ENCODE measurements around the gene EWSR1. TPM values are rescaled to one million over a fixed set of nuclear protein-coding genes. Genes with fewer than 3 reads are reported as not detected.

Gene EWSR1
- polyA plus RNA-seq, 1 donor from 2014 or later = 277 TPM

DNA sequence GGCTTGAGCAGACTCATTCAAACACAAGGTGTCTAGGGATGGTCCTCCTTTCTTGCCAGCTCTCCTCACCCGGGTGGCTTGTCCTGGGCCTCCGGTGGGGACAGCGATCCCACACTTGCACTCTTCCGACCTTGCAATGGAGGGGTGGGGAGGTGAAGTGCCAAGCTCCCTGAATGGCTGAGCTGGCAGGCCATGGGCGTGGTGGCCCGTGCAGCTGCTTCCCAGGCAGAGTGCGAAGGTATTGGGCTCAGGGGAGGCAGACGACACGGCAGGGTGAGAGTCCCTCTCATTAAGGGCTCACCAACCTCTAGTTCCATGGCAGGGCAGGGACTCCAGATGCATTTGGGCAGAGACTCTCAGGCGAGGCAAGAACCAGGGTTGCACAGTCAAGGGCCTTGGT lies 58.4 kb downstream of the EWSR1 start:
- Histone ChIP-seq H3K79me2 (replicated peaks; ENCODE audit: insufficient read depth, low read length) (no peaks in the 10 kb centered on the region), H3K36me3 (ENCODE audit: insufficient read depth, low read length) (no peaks in the 10 kb centered on the region)
- no peak for TF ChIP-seq EZH2 (IDR thresholded peaks at IDR 0.05; ENCODE audit: borderline replicate concordance, insufficient read depth, low read length, poor library complexity, severe bottlenecking)
- TF ChIP-seq TAF1 (IDR thresholded peaks at IDR 0.05; ENCODE audit: low read depth) = no peak
- TF ChIP-seq EP300 (conservative IDR thresholded peaks at IDR 0.05; ENCODE audit: poor library complexity, severe bottlenecking) = no peak
- TF ChIP-seq, protein P1, sequence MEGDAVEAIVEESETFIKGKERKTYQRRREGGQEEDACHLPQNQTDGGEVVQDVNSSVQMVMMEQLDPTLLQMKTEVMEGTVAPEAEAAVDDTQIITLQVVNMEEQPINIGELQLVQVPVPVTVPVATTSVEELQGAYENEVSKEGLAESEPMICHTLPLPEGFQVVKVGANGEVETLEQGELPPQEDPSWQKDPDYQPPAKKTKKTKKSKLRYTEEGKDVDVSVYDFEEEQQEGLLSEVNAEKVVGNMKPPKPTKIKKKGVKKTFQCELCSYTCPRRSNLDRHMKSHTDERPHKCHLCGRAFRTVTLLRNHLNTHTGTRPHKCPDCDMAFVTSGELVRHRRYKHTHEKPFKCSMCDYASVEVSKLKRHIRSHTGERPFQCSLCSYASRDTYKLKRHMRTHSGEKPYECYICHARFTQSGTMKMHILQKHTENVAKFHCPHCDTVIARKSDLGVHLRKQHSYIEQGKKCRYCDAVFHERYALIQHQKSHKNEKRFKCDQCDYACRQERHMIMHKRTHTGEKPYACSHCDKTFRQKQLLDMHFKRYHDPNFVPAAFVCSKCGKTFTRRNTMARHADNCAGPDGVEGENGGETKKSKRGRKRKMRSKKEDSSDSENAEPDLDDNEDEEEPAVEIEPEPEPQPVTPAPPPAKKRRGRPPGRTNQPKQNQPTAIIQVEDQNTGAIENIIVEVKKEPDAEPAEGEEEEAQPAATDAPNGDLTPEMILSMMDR (IDR thresholded peaks at IDR 0.05; ENCODE audit: poor library complexity, severe bottlenecking) = no peak
- no peak for TF ChIP-seq RAD21 (conservative IDR thresholded peaks at IDR 0.05)
- TF ChIP-seq POLR2AphosphoS5 (IDR thresholded peaks at IDR 0.05) = no peak
- TF ChIP-seq MXI1 (conservative IDR thresholded peaks at IDR 0.05; ENCODE audit: poor library complexity, severe bottlenecking) = no peak

DNA sequence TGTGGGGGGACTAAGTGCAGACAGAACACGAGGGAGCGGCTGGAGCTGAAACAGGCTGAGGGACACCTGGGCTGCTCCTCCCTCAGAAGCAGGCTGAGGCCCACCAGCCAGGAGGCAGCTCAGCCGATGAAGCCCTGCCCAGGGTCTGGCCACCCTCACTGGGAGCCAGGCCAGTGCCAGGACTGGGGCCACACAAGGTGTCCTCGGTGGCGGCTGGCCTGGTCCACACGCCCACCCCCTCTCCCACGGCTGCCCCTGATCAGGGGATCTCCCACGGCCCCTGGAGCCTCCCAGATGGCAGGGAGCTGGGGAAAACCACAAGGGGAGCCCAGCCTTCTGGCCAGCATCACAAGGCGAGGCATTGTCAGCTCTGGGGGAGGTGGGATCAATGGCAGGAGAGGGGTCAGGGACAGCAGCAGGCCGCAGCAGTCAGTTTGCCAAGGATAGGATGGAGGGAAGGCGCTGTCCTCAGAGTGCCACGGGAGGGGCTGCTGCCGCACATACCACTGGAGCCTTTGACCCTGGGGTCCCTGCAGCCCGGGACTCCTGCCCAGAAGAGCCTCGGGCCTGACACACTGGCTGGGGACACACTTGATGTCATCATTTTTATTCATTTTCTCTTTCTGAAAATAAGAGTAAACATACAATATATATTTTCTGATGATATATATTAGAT lies 59.2 kb downstream of the EWSR1 start:
- H3K27ac ChIP-seq (ENCODE audit: low read length) = no peak overlapping the region
- H3K36me3 ChIP-seq (ENCODE audit: insufficient read depth, low read length) = no peaks in the 10 kb centered on the region
- no peaks in the 10 kb centered on the region for H4K20me1 ChIP-seq (ENCODE audit: insufficient read depth)
- no peak overlapping the region for H3K9ac ChIP-seq (ENCODE audit: low read length)
- H3K9me3 ChIP-seq (ENCODE audit: low read length) = no peaks in the 10 kb centered on the region
- H3K9me2 ChIP-seq (ENCODE audit: insufficient read depth, low read length) = no peaks in the 10 kb centered on the region
- no peaks in the 10 kb centered on the region for H3K27me3 ChIP-seq (ENCODE audit: insufficient read depth, low read depth, low read length)
- no peak overlapping the region for H3K4me2 ChIP-seq (ENCODE audit: low read length)
- TF ChIP-seq, protein P1 (IDR thresholded peaks at IDR 0.05; ENCODE audit: poor library complexity, severe bottlenecking) = no peak
- TF ChIP-seq POLR2AphosphoS5 (IDR thresholded peaks at IDR 0.05) (no peak), MXI1 (conservative IDR thresholded peaks at IDR 0.05; ENCODE audit: poor library complexity, severe bottlenecking) (no peak)
- TF ChIP-seq, protein P2, sequence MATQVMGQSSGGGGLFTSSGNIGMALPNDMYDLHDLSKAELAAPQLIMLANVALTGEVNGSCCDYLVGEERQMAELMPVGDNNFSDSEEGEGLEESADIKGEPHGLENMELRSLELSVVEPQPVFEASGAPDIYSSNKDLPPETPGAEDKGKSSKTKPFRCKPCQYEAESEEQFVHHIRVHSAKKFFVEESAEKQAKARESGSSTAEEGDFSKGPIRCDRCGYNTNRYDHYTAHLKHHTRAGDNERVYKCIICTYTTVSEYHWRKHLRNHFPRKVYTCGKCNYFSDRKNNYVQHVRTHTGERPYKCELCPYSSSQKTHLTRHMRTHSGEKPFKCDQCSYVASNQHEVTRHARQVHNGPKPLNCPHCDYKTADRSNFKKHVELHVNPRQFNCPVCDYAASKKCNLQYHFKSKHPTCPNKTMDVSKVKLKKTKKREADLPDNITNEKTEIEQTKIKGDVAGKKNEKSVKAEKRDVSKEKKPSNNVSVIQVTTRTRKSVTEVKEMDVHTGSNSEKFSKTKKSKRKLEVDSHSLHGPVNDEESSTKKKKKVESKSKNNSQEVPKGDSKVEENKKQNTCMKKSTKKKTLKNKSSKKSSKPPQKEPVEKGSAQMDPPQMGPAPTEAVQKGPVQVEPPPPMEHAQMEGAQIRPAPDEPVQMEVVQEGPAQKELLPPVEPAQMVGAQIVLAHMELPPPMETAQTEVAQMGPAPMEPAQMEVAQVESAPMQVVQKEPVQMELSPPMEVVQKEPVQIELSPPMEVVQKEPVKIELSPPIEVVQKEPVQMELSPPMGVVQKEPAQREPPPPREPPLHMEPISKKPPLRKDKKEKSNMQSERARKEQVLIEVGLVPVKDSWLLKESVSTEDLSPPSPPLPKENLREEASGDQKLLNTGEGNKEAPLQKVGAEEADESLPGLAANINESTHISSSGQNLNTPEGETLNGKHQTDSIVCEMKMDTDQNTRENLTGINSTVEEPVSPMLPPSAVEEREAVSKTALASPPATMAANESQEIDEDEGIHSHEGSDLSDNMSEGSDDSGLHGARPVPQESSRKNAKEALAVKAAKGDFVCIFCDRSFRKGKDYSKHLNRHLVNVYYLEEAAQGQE (IDR thresholded peaks at IDR 0.05; ENCODE audit: borderline replicate concordance) = no peak
- no peaks in the 10 kb centered on the region for H3K79me2 ChIP-seq (replicated peaks; ENCODE audit: insufficient read depth, low read length)
- H2AFZ ChIP-seq (ENCODE audit: low read depth, low read length) = no peak overlapping the region
- H3F3A ChIP-seq (ENCODE audit: insufficient read depth, low read length, poor library complexity, severe bottlenecking) = no peaks in the 10 kb centered on the region
- no peak overlapping the region for H3K4me3 ChIP-seq (ENCODE audit: low read length)

More for the DNA sequence above, 58.4 kb downstream of the EWSR1 start:
- H3K9me3 ChIP-seq (ENCODE audit: low read length) = no peaks in the 10 kb centered on the region
- H2AFZ ChIP-seq (ENCODE audit: low read depth, low read length) = no peak overlapping the region
- H3K4me3 ChIP-seq (ENCODE audit: low read length) = no peak overlapping the region
- no peak overlapping the region for H3K9ac ChIP-seq (ENCODE audit: low read length)
- H3K27me3 ChIP-seq (ENCODE audit: insufficient read depth, low read depth, low read length) = no peaks in the 10 kb centered on the region
- no peak overlapping the region for H3K4me2 ChIP-seq (ENCODE audit: low read length)
- H3K27ac ChIP-seq (ENCODE audit: low read length) = no peak overlapping the region
- H3F3A ChIP-seq (ENCODE audit: insufficient read depth, low read length, poor library complexity, severe bottlenecking) = no peaks in the 10 kb centered on the region
- no peaks in the 10 kb centered on the region for H3K9me2 ChIP-seq (ENCODE audit: insufficient read depth, low read length)
- no peaks in the 10 kb centered on the region for H4K20me1 ChIP-seq (ENCODE audit: insufficient read depth)

Measured in neural cell (in vitro differentiated cells).